ENCODE results near the gene JMJD1C. TPM values are rescaled to one million over a fixed set of nuclear protein-coding genes. Genes with fewer than 3 reads are reported as not detected.

JMJD1C gene
- total and polyA plus RNA-seq, 4 donors: 21.9 to 108 (median 68.4) TPM

DNA sequence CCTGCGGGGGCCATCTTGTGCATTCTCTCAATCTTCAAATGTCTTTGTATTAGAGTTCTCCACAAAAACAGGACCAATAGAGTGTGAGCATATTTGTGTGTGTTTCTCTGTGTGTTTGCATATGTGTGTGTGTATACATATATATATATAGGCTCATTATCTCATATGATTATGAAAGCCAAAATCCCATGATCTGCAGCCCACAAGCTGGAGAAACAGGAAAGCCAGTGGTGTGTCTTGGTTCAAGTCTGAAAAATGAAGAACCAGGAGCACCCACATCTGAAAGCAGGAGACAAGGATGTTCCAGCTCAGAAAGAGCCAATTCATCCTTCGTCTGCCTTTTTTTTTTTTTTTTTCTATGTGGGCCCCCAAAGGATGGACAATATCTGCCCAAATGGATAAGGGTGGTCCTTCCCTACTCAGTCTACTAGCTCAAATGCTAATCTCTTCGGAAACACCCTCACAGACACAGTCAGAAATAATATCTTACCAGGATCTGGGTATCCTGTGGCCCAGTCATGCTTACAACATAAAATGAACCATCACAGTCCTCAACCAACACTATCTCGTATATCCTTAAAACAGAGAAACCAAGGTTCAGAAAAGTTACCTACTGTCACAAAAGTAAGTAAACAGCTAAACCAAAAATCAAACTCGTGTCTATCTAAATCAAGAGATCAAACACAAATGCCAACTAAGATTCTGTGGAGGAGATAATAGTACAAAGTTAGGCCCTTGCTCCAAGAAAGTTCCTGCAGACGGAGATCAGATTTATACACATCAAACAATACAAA is 141.9 kb downstream of the JMJD1C start:
- H3K4me3 ChIP-seq (ENCODE audit: low read length in 2 of 2): no peak overlapping the region
- intact Hi-C loops (cut with DNase I): no loop called here
- no peaks in the 10 kb centered on the region for H3K27me3 ChIP-seq (ENCODE audit: control insufficient read depth in 1 of 2, insufficient read depth in 2 of 2, low read length in 1 of 2)
- ATAC-seq (ENCODE audit: low FRiP score) (no peak), DNase-seq (no peak)
- H3K27ac ChIP-seq (ENCODE audit: low read depth in 1 of 2, low read length in 2 of 2): no peak overlapping the region
- WGBS, 2 donors: 93% methylated on average over 6 of the region's 6 CpGs
- H3K9me3 ChIP-seq (ENCODE audit: control insufficient read depth, low read length): no peaks in the 10 kb centered on the region
- no peaks in the 10 kb centered on the region for H3K4me1 ChIP-seq (ENCODE audit: control insufficient read depth in 1 of 2, insufficient read depth in 2 of 2, low read length in 2 of 2)
- no peaks in the 10 kb centered on the region for H3K36me3 ChIP-seq (ENCODE audit: control insufficient read depth in 1 of 2, insufficient read depth in 2 of 2, low read length in 1 of 2)

DNA sequence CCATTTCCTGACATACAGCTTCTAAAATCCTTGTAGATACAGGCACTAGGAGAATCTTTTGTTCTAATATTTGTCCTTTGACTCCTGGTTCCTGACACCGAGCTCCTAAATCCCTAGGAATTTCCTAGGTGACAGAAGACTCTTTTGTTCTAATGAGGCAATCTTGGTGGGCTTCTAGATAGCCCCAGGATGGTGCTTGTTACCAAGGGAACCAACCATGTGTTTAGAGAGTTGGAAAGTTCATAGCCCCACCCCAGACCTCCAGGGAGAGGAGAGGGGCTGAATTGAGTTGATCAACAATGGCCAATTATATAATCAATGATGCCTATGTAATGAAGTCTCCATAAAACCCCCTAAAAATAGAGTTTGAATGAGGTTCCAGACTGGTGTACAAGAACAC is 145.1 kb downstream of the JMJD1C start:
- no peaks in the 10 kb centered on the region for H3K36me3 ChIP-seq (ENCODE audit: control insufficient read depth in 1 of 2, insufficient read depth in 2 of 2, low read length in 1 of 2)
- H3K27ac ChIP-seq (ENCODE audit: low read depth in 1 of 2, low read length in 2 of 2): no peak overlapping the region
- no peak for ATAC-seq (ENCODE audit: low FRiP score)
- H3K4me1 ChIP-seq (ENCODE audit: control insufficient read depth in 1 of 2, insufficient read depth in 2 of 2, low read length in 2 of 2): no peaks in the 10 kb centered on the region
- 74 to 86% methylated on average over 1 of the region's 1 CpG for WGBS, 2 donors
- no peaks in the 10 kb centered on the region for H3K27me3 ChIP-seq (ENCODE audit: control insufficient read depth in 1 of 2, insufficient read depth in 2 of 2, low read length in 1 of 2)
- no peaks in the 10 kb centered on the region for H3K9me3 ChIP-seq (ENCODE audit: control insufficient read depth, low read length)
- intact Hi-C loops (cut with DNase I): no loop called here
- H3K4me3 ChIP-seq (ENCODE audit: low read length in 2 of 2): no peak overlapping the region
- DNase-seq: no peak

GRCh38 chr10:63319231-63319630 is 146.5 kb downstream of the JMJD1C start:
- H3K4me3 ChIP-seq (ENCODE audit: low read length in 2 of 2): no peak overlapping the region
- no peak overlapping the region for H3K27ac ChIP-seq (ENCODE audit: low read depth in 1 of 2, low read length in 2 of 2)
- no peak for ATAC-seq (ENCODE audit: low FRiP score)
- no peaks in the 10 kb centered on the region for H3K27me3 ChIP-seq (ENCODE audit: control insufficient read depth in 1 of 2, insufficient read depth in 2 of 2, low read length in 1 of 2)
- H3K36me3 ChIP-seq (ENCODE audit: control insufficient read depth in 1 of 2, insufficient read depth in 2 of 2, low read length in 1 of 2): no peaks in the 10 kb centered on the region
- WGBS, 2 donors: 97 to 99% methylated on average over 3 of the region's 3 CpGs
- peaks cover 0 to 1% of the 10 kb centered on the region in 2 donors for H3K4me1 ChIP-seq (ENCODE audit: control insufficient read depth in 1 of 2, insufficient read depth in 2 of 2, low read length in 2 of 2)
- DNase-seq: no peak
- no peaks in the 10 kb centered on the region for H3K9me3 ChIP-seq (ENCODE audit: control insufficient read depth, low read length)
- intact Hi-C loops (cut with DNase I): no loop called here

DNA sequence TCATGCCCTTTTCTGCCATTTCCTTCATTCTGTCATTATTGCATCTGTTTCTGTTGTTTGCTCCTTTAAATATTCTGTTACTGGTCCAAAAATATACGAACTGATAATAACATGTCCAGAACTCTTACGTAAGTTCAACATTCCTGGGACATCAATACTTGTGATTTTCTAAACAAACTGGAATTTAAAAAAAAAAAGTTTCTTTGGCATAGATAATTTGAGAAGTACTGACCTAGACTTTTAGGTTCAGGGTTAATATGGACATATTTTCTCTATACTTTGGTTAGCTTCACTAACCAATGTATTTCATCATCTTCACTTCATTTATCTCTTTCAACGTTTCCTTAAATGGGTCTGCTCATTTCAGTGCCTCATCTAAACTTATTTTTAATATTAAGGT is 147.3 kb downstream of the JMJD1C start:
- no peaks in the 10 kb centered on the region for H3K9me3 ChIP-seq (ENCODE audit: control insufficient read depth, low read length)
- no peak overlapping the region for H3K4me3 ChIP-seq (ENCODE audit: low read length in 2 of 2)
- H3K27ac ChIP-seq (ENCODE audit: low read depth in 1 of 2, low read length in 2 of 2): no peak overlapping the region
- ATAC-seq (ENCODE audit: low FRiP score) (no peak), DNase-seq (no peak)
- 83 to 85% methylated on average over 3 of the region's 3 CpGs for WGBS, 2 donors
- H3K27me3 ChIP-seq (ENCODE audit: control insufficient read depth in 1 of 2, insufficient read depth in 2 of 2, low read length in 1 of 2): no peaks in the 10 kb centered on the region
- intact Hi-C loops (cut with DNase I): no loop called here
- H3K36me3 ChIP-seq (ENCODE audit: control insufficient read depth in 1 of 2, insufficient read depth in 2 of 2, low read length in 1 of 2): no peaks in the 10 kb centered on the region
- H3K4me1 ChIP-seq (ENCODE audit: control insufficient read depth in 1 of 2, insufficient read depth in 2 of 2, low read length in 2 of 2): peaks cover 0 to 1% of the 10 kb centered on the region in 2 donors

- ATAC-seq (ENCODE audit: low FRiP score) (no peak), DNase-seq (no peak)
- Histone ChIP-seq H3K36me3 (ENCODE audit: control insufficient read depth in 1 of 2, insufficient read depth in 2 of 2, low read length in 1 of 2) (no peaks in the 10 kb centered on the region), H3K27ac (ENCODE audit: low read depth in 1 of 2, low read length in 2 of 2) (no peak overlapping the region), H3K4me1 (ENCODE audit: control insufficient read depth in 1 of 2, insufficient read depth in 2 of 2, low read length in 2 of 2) (peaks cover 0 to 1% of the 10 kb centered on the region in 2 donors), H3K27me3 (ENCODE audit: control insufficient read depth in 1 of 2, insufficient read depth in 2 of 2, low read length in 1 of 2) (no peaks in the 10 kb centered on the region), H3K4me3 (ENCODE audit: low read length in 2 of 2) (no peak overlapping the region), H3K9me3 (ENCODE audit: control insufficient read depth, low read length) (no peaks in the 10 kb centered on the region)
- intact Hi-C loops (cut with DNase I): no loop called here
- 71 to 74% methylated on average over 1 of the region's 1 CpG for WGBS, 2 donors
Measured at GRCh38 chr10:63314020-63314419, 151.8 kb downstream of the JMJD1C start.

DNA sequence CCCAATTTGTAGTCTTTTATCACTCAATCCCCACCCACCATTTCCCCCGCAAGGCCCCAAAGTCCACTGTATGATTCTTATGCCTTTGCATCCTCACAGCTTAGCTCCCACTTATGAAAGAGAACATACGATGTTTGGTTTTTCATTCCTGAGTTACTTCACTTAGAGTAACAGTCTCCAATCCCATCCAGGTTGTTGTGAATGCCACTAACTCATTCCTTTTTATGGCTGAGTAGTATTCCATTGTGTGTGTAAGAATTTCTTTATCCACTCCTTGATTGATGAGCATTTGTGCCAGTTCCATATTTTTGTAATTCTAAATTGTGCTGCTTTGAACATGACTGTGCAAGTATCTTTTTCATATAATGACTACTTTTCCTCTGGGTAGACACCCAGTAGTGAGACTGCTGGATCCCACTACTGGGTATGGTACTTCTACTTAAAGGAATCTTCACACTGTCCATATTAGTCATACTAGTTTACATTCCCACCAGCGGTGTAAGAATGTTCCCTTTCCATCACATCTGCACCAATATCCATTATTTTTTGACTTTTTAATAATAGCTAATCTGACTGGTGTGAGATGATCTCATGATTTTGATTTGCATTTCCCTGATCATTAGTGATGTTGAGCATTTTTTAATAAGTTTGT is 152.6 kb downstream of the JMJD1C start:
- Histone ChIP-seq H3K9me3 (ENCODE audit: control insufficient read depth, low read length) (no peaks in the 10 kb centered on the region), H3K36me3 (ENCODE audit: control insufficient read depth in 1 of 2, insufficient read depth in 2 of 2, low read length in 1 of 2) (no peaks in the 10 kb centered on the region), H3K27ac (ENCODE audit: low read depth in 1 of 2, low read length in 2 of 2) (no peak overlapping the region), H3K4me1 (ENCODE audit: control insufficient read depth in 1 of 2, insufficient read depth in 2 of 2, low read length in 2 of 2) (peaks cover 0 to 1% of the 10 kb centered on the region in 2 donors), H3K27me3 (ENCODE audit: control insufficient read depth in 1 of 2, insufficient read depth in 2 of 2, low read length in 1 of 2) (no peaks in the 10 kb centered on the region), H3K4me3 (ENCODE audit: low read length in 2 of 2) (no peak overlapping the region)
- 95 to 100% methylated on average over 3 of the region's 3 CpGs for WGBS, 2 donors
- no peak for DNase-seq
- intact Hi-C loops (cut with DNase I): no loop called here
- ATAC-seq (ENCODE audit: low FRiP score): no peak

DNA sequence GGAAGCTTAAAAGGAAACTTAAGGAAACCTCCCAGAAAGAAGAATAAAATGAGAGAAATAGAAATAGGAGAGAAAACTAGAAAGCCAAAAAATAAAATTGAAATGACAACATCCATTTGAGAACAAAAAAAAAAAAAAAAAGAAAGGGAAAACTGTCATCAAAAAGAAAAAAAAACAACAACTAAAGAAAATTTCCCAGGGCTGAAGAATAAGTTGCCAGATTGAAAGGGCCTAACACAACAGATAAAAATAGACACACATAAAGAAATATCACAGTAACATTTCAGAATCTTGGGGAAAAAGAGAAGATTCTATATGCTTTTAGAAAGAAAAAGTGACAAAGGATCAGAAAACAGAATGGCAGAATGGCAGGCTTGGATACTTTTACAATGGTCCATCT is 157.1 kb downstream of the JMJD1C start:
- no peaks in the 10 kb centered on the region for H3K27me3 ChIP-seq (ENCODE audit: control insufficient read depth in 1 of 2, insufficient read depth in 2 of 2, low read length in 1 of 2)
- ATAC-seq (ENCODE audit: low FRiP score) (no peak), DNase-seq (no peak)
- no peak overlapping the region for H3K27ac ChIP-seq (ENCODE audit: low read depth in 1 of 2, low read length in 2 of 2)
- no peaks in the 10 kb centered on the region for H3K9me3 ChIP-seq (ENCODE audit: control insufficient read depth, low read length)
- H3K36me3 ChIP-seq (ENCODE audit: control insufficient read depth in 1 of 2, insufficient read depth in 2 of 2, low read length in 1 of 2): no peaks in the 10 kb centered on the region
- intact Hi-C loops (cut with DNase I): no loop called here
- no peak overlapping the region for H3K4me3 ChIP-seq (ENCODE audit: low read length in 2 of 2)
- no peaks in the 10 kb centered on the region for H3K4me1 ChIP-seq (ENCODE audit: control insufficient read depth in 1 of 2, insufficient read depth in 2 of 2, low read length in 2 of 2)

DNA sequence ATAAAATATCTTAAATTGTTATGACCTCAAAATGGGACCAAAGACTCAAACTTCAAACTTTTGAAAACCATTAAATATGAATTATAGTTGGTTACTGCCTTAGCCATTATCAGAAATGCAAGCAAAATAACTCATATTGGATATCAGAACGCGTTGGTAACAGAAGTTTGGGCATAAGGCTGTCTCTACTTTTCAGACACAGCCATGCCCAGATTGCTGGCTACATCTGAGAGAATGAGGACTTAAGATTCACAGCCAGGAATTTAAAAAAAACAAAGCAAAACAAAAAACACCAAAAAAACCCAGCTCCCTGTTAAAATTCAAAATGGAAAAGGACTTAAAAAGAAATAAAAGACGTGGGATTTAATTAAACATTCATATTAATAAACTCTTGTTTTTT is 161.6 kb downstream of the JMJD1C start:
- Histone ChIP-seq H3K27ac (ENCODE audit: low read depth in 1 of 2, low read length in 2 of 2) (no peak overlapping the region), H3K4me1 (ENCODE audit: control insufficient read depth in 1 of 2, insufficient read depth in 2 of 2, low read length in 2 of 2) (peaks cover 0 to 2% of the 10 kb centered on the region in 2 donors), H3K36me3 (ENCODE audit: control insufficient read depth in 1 of 2, insufficient read depth in 2 of 2, low read length in 1 of 2) (no peaks in the 10 kb centered on the region), H3K27me3 (ENCODE audit: control insufficient read depth in 1 of 2, insufficient read depth in 2 of 2, low read length in 1 of 2) (no peaks in the 10 kb centered on the region), H3K9me3 (ENCODE audit: control insufficient read depth, low read length) (no peaks in the 10 kb centered on the region), H3K4me3 (ENCODE audit: low read length in 2 of 2) (no peak overlapping the region)
- no peak for ATAC-seq (ENCODE audit: low FRiP score)
- WGBS, 2 donors: 29 to 50% methylated on average over 3 of the region's 3 CpGs
- no peak for DNase-seq
- intact Hi-C loops (cut with DNase I): no loop called here

GRCh38 chr10:63300801-63301200 is 165.0 kb downstream of the JMJD1C start:
- H3K36me3 ChIP-seq (ENCODE audit: control insufficient read depth in 1 of 2, insufficient read depth in 2 of 2, low read length in 1 of 2): no peaks in the 10 kb centered on the region
- 93 to 94% methylated on average over 3 of the region's 3 CpGs for WGBS, 2 donors
- H3K4me1 ChIP-seq (ENCODE audit: control insufficient read depth in 1 of 2, insufficient read depth in 2 of 2, low read length in 2 of 2): peaks cover 0 to 2% of the 10 kb centered on the region in 2 donors
- H3K27ac ChIP-seq (ENCODE audit: low read depth in 1 of 2, low read length in 2 of 2): no peak overlapping the region
- no peak for DNase-seq
- no peaks in the 10 kb centered on the region for H3K9me3 ChIP-seq (ENCODE audit: control insufficient read depth, low read length)
- intact Hi-C loops (cut with DNase I): no loop called here
- no peaks in the 10 kb centered on the region for H3K27me3 ChIP-seq (ENCODE audit: control insufficient read depth in 1 of 2, insufficient read depth in 2 of 2, low read length in 1 of 2)
- ATAC-seq (ENCODE audit: low FRiP score): no peak
- H3K4me3 ChIP-seq (ENCODE audit: low read length in 2 of 2): no peak overlapping the region
